Sigmoid colon (tissue), 3 donors: ENCODE data around the gene EID2.

ENCODE experiments used
- POLR2A ChIP-seq, 2 donors: fragments of 450-650 bp; IDR thresholded peaks; one replicate each; pipeline ENCODE4 v1.6.1; 2016; ENCODE audit warnings: antibody characterized with exemption in 2 of 2, mild to moderate bottlenecking in 2 of 2, moderate library complexity in 2 of 2
- TF ChIP-seq, protein P1 (sequence below), 4 experiments: fragments of 450-650 bp in 3 of 4; fragments of 200-600 bp in 1 of 4; IDR thresholded peaks; one replicate each; pipeline ENCODE4 v1.5.1; 2016 to 2019; ENCODE audit warnings: antibody characterized with exemption in 4 of 4, mild to moderate bottlenecking in 3 of 4, moderate library complexity in 2 of 4

DNA sequence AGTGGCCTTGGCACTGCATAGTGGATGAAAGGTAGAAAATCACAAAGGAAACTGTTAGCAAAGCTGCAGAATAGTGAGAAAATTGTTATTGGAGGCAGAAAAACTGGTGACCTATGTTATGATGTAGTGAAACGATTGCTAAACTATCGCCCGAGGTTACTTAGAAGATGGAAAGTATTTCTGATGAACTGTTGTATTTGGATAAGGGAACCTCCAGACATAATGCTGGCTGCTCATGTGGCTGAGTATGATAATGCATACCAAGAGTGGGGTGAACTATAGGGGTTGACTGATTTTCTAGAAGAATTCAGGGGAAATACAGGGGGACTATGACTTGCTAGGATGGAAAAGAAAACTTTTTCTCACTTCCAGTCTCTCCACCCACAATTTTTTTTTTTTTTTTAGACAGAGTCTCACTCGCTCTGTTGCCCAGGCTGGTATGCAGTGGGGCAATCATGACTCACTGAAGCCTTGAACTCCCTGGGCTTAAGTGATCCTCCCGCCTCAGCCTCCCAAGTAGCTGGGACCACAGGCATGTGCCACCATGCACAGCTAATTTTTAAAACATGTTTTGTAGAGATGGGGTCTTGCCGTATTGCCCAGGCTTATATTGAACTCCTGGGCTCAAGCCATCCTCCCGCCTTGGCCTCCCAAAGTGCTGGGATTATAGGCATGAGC, 4.4 kb upstream of the EID2 start:
- TF ChIP-seq, protein P1, sequence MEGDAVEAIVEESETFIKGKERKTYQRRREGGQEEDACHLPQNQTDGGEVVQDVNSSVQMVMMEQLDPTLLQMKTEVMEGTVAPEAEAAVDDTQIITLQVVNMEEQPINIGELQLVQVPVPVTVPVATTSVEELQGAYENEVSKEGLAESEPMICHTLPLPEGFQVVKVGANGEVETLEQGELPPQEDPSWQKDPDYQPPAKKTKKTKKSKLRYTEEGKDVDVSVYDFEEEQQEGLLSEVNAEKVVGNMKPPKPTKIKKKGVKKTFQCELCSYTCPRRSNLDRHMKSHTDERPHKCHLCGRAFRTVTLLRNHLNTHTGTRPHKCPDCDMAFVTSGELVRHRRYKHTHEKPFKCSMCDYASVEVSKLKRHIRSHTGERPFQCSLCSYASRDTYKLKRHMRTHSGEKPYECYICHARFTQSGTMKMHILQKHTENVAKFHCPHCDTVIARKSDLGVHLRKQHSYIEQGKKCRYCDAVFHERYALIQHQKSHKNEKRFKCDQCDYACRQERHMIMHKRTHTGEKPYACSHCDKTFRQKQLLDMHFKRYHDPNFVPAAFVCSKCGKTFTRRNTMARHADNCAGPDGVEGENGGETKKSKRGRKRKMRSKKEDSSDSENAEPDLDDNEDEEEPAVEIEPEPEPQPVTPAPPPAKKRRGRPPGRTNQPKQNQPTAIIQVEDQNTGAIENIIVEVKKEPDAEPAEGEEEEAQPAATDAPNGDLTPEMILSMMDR (IDR thresholded peaks at IDR 0.05) = no peak
- TF ChIP-seq POLR2A (IDR thresholded peaks at IDR 0.05) = no peak
